Ovary (tissue), 9 donors: ENCODE measurements around the gene TAS2R40. TPM values are rescaled to one million over a fixed set of nuclear protein-coding genes. Genes with fewer than 3 reads are reported as not detected.

Source experiments
- DNase-seq, 5 donors: peaks; one replicate each; pipeline ENCODE4 v3.0.0-alpha.2; 2019 to 2020
- H3K27ac ChIP-seq, 2 donors: fragments of 200-600 bp; one replicate each; pipeline versions ENCODE4 v1.5.1 to v1.8.0; 2019 to 2022
- H3K27me3 ChIP-seq: fragments of 200-600 bp; one replicate; pipeline ENCODE4 v1.8.0; 2022
- H3K36me3 ChIP-seq: fragments of 200-600 bp; sonication (generic); one replicate; pipeline ENCODE4 v1.5.1; 2019
- H3K4me1 ChIP-seq: one replicate; pipeline ENCODE4 v1.8.1; 2013; ENCODE audit warnings: mild to moderate bottlenecking, moderate library complexity; ENCODE audit not compliant: insufficient read depth
- H3K4me3 ChIP-seq: fragments of 200-600 bp; sonication (generic); one replicate; pipeline ENCODE4 v1.5.1; 2017
- H3K9me3 ChIP-seq, 2 donors: fragments of 200-600 bp in 1 of 2; sonication (generic) in 1 of 2; one replicate each; pipeline versions ENCODE4 v1.5.1 to v1.8.1; 2013 to 2019; ENCODE audit warnings: mild to moderate bottlenecking in 1 of 2, moderate library complexity in 1 of 2
- CTCF ChIP-seq, 3 donors: fragments of 450-650 bp in 2 of 3; fragments of 200-600 bp in 1 of 3; IDR thresholded peaks; one replicate each; pipeline versions ENCODE4 v1.5.1 to v1.8.0; 2016 to 2022; ENCODE audit warnings: antibody characterized with exemption in 3 of 3, mild to moderate bottlenecking in 1 of 3
- EP300 ChIP-seq: sonication (generic); formaldehyde crosslinking; IDR thresholded peaks from one replicate; pipeline ENCODE4 v1.6.1; 2017; ENCODE audit warnings: antibody characterized with exemption
- POLR2A ChIP-seq: fragments of 450-650 bp; IDR thresholded peaks from one replicate; pipeline ENCODE4 v1.6.1; 2017; ENCODE audit warnings: antibody characterized with exemption, mild to moderate bottlenecking, moderate library complexity
- WGBS, 3 donors: extraction: QIAGEN DNeasy Blood & Tissue Kit in 1 of 3; methylation state at CpG; one replicate each; pipeline versions ENCODE4 v1.1.5 to v1.1.7; 2013 to 2017; 5-methylcytosine and 5-hydroxymethylcytosine counted together
- intact Hi-C, 4 donors: fragments of 100-400 bp; cut with DNase I; formaldehyde crosslinking; loops; one replicate each; pipeline versions ENCODE4 v1.11.0 to v1.15.1; 2022 to 2023
- polyA plus RNA-seq, 2 donors: library from polyadenylated mRNA; stranded (reverse); fragments of 200-250 nt in 1 of 2; fragments of 350-450 nt in 1 of 2; fragmentation: Illumina TruSeq in 1 of 2; extraction: RNeasy Lipid Tissue Mini Kit (QIAGEN cat#74804) in 1 of 2; gene quantifications; one replicate each; pipeline ENCODE4 v1.2.3, GENCODE V29; 2013 to 2014
- total RNA-seq, 7 donors: library from RNA; depleted of rRNA in 2 of 7; stranded (reverse); fragments of >200 nt in 2 of 7; fragmentation: NEBNext Ultra II Directional in 3 of 7; extraction: Animal tissue kit (Norgen Biotek cat#: 25700) in 3 of 7; gene quantifications; one replicate each; pipeline versions ENCODE4 v1.1.0 to v1.2.4, GENCODE V29; 2016 to 2023
- donor health status: DM: no; HTN: no; CAD: no; lungs with moderate emphysema.
- donor health status: DM: no; HTN: no; CAD: no.
- donor health status: Bipolar disorder and iron deficiency.
- donor health status: DM: yes; HTN: yes; CAD: no.
- donor health status: DM: no; HTN: no; CAD: no.
- donor health status: DM: yes; HTN: yes; CAD: no.

TAS2R40 gene
- total and polyA plus RNA-seq, 9 donors = not detected

GRCh38 chr7:143235561-143235960 lies 13.7 kb downstream of the TAS2R40 start:
- WGBS, 3 donors = 28 to 38% (median 29%) methylated on average over 1 of the region's 1 CpG
- no peak for TF ChIP-seq POLR2A
- no peak for TF ChIP-seq CTCF (IDR thresholded peaks at IDR 0.05)
- no peak for TF ChIP-seq EP300

GRCh38 chr7:143236408-143236990 lies 14.7 kb downstream of the TAS2R40 start:
- Histone ChIP-seq H3K27me3 (no peaks in the 10 kb centered on the region), H3K27ac (no peak overlapping the region), H3K9me3 (no peaks in the 10 kb centered on the region), H3K4me1 (peaks cover 1% of the 10 kb centered on the region), H3K36me3 (no peaks in the 10 kb centered on the region), H3K4me3 (no peak overlapping the region)
- 82 to 86% (median 85%) methylated on average over 3 of the region's 3 CpGs for WGBS, 3 donors
- no peak for DNase-seq
- intact Hi-C loops = loop anchor here in 1 of 4 donors (5.0 kb wide), 1 partner anchor 181 kb away; no protein-coding TSS in a partner anchor
- no peak for TF ChIP-seq EP300
- TF ChIP-seq CTCF (IDR thresholded peaks at IDR 0.05) = no peak
- TF ChIP-seq POLR2A = no peak

More at GRCh38 chr7:143235561-143235960, 13.7 kb downstream of the TAS2R40 start:
- no peak for DNase-seq
- no peaks in the 10 kb centered on the region for H3K4me1 ChIP-seq
- H3K27me3 ChIP-seq = no peaks in the 10 kb centered on the region
- H3K27ac ChIP-seq = no peak overlapping the region
- intact Hi-C loops = loop anchor here in 1 of 4 donors (5.0 kb wide), 1 partner anchor 182 kb away; no protein-coding TSS in a partner anchor
- H3K9me3 ChIP-seq = no peaks in the 10 kb centered on the region
- no peaks in the 10 kb centered on the region for H3K36me3 ChIP-seq
- no peak overlapping the region for H3K4me3 ChIP-seq

GRCh38 chr7:143237366-143237765 lies 15.5 kb downstream of the TAS2R40 start:
- peaks cover 1% of the 10 kb centered on the region for H3K4me1 ChIP-seq
- no peaks in the 10 kb centered on the region for H3K36me3 ChIP-seq
- H3K9me3 ChIP-seq = no peaks in the 10 kb centered on the region
- H3K27me3 ChIP-seq = no peaks in the 10 kb centered on the region
- no peak overlapping the region for H3K4me3 ChIP-seq
- TF ChIP-seq CTCF (IDR thresholded peaks at IDR 0.05) = no peak
- no peak for TF ChIP-seq EP300
- TF ChIP-seq POLR2A = no peak
- DNase-seq = no peak
- H3K27ac ChIP-seq = no peak overlapping the region
- intact Hi-C loops = loop anchor here in 1 of 4 donors (5.0 kb wide), 1 partner anchor 180 kb away; no protein-coding TSS in a partner anchor

GRCh38 chr7:143238289-143238980 lies 16.6 kb downstream of the TAS2R40 start:
- TF ChIP-seq CTCF (IDR thresholded peaks at IDR 0.05) = no peak
- intact Hi-C loops = loop anchor here in 1 of 4 donors (5.0 kb wide), 1 partner anchor 179 kb away; no protein-coding TSS in a partner anchor
- WGBS, 3 donors = 87 to 96% (median 89%) methylated on average over 1 of the region's 1 CpG
- no peak overlapping the region for H3K4me3 ChIP-seq
- no peaks in the 10 kb centered on the region for H3K27me3 ChIP-seq
- H3K4me1 ChIP-seq = peaks cover 1% of the 10 kb centered on the region
- H3K9me3 ChIP-seq = no peaks in the 10 kb centered on the region
- DNase-seq = no peak
- no peaks in the 10 kb centered on the region for H3K36me3 ChIP-seq
- no peak overlapping the region for H3K27ac ChIP-seq
